Lower lobe of right lung (tissue), 2 donors: Measurements from ENCODE around the gene DYSF. TPM values are rescaled to one million over a fixed set of nuclear protein-coding genes. Genes with fewer than 3 reads are reported as not detected.

ENCODE experiments used
- ATAC-seq, 2 donors: fragments of 200-7000 bp; cut with Tn5 transposase; one replicate each; pipeline ENCODE4 v1.9.1; 2020 to 2022; ENCODE audit warnings: mild to moderate bottlenecking in 2 of 2, moderate library complexity in 2 of 2
- DNase-seq: peaks from one replicate; pipeline ENCODE4 v3.0.0-alpha.2; 2020
- H3K27ac ChIP-seq: fragments of 200-600 bp; one replicate; pipeline ENCODE4 v1.8.0; 2022
- H3K27me3 ChIP-seq: fragments of 200-600 bp; one replicate; pipeline ENCODE4 v1.8.0; 2022; ENCODE audit warnings: low read depth
- H3K36me3 ChIP-seq: fragments of 200-600 bp; one replicate; pipeline ENCODE4 v1.8.0; 2022; ENCODE audit warnings: mild to moderate bottlenecking
- H3K4me1 ChIP-seq: fragments of 200-600 bp; one replicate; pipeline ENCODE4 v1.8.0; 2022
- H3K4me3 ChIP-seq: fragments of 200-600 bp; one replicate; pipeline ENCODE4 v1.8.0; 2022; ENCODE audit warnings: mild to moderate bottlenecking
- H3K9me3 ChIP-seq: fragments of 200-600 bp; one replicate; pipeline ENCODE4 v1.8.0; 2022
- intact Hi-C: fragments of 100-400 bp; cut with DNase I; formaldehyde crosslinking; loops from one replicate; pipeline ENCODE4 v1.11.0; 2022
- total RNA-seq: library from RNA; stranded (reverse); fragmentation: NEBNext Ultra II Directional; extraction: Animal tissue kit (Norgen Biotek cat#: 25700); gene quantifications from one replicate; pipeline ENCODE4 v1.2.1, GENCODE V29; 2021
- TF ChIP-seq, protein P1 (sequence below): fragments of 200-600 bp; IDR thresholded peaks from one replicate; pipeline ENCODE4 v1.8.0; 2022; ENCODE audit warnings: antibody characterized with exemption, mild to moderate bottlenecking
- donor health status: DM: no; HTN: yes; CAD: no; lungs with severe emphysema.

The DYSF gene
- total RNA-seq, 1 donor from 2014 or later = 41.2 TPM

DNA sequence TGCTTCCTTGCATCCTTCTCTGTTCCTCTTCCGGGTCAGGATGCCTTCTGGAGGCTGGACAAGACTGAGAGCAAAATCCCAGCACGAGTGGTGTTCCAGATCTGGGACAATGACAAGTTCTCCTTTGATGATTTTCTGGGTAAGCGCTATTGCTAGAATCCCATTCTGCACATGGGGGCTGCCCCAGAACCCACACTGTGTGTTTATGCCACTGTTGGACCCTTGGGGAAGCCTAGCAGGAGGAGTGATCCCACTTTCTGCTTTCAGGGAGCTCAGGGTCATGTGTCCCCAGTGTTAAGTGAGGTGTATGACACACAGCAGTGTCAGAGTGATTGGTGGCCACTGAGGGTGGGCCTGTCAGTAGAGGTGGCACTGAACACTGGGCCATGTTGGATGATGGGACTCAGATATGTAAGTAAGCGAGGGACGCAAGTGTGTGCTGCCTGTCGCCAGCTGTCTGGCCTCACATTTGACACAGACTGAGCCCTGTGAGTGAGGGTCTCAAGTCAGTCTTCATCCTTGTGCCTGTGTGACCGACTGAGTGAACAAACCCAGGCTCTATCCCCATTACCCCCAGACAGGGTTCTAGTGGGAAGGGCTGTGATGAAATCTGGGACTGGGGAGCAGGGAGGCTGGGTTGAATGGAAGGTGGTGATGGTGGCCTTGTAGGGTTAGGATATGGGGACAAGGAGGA lies 220.9 kb downstream of the DYSF start:
- H3K9me3 ChIP-seq = no peaks in the 10 kb centered on the region
- DNase-seq (no peak), ATAC-seq (no peak)
- no peaks in the 10 kb centered on the region for H3K4me1 ChIP-seq
- TF ChIP-seq, protein P1, sequence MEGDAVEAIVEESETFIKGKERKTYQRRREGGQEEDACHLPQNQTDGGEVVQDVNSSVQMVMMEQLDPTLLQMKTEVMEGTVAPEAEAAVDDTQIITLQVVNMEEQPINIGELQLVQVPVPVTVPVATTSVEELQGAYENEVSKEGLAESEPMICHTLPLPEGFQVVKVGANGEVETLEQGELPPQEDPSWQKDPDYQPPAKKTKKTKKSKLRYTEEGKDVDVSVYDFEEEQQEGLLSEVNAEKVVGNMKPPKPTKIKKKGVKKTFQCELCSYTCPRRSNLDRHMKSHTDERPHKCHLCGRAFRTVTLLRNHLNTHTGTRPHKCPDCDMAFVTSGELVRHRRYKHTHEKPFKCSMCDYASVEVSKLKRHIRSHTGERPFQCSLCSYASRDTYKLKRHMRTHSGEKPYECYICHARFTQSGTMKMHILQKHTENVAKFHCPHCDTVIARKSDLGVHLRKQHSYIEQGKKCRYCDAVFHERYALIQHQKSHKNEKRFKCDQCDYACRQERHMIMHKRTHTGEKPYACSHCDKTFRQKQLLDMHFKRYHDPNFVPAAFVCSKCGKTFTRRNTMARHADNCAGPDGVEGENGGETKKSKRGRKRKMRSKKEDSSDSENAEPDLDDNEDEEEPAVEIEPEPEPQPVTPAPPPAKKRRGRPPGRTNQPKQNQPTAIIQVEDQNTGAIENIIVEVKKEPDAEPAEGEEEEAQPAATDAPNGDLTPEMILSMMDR = no peak
- no peaks in the 10 kb centered on the region for H3K27me3 ChIP-seq
- H3K27ac ChIP-seq = peak overlapping the region; percentile 46
- peaks cover 13% of the 10 kb centered on the region for H3K36me3 ChIP-seq
- H3K4me3 ChIP-seq = no peak overlapping the region
- intact Hi-C loops = no loop called here

- DNase-seq (peak; percentile 89), ATAC-seq (peak; percentile 93)
Observed at GRCh38 chr2:71675296-71675695, 221.9 kb downstream of the DYSF start.

GRCh38 chr2:71678874-71679273 lies 225.5 kb downstream of the DYSF start:
- no peak for ATAC-seq
- intact Hi-C loops = no loop called here
- no peak for DNase-seq
- Histone ChIP-seq H3K36me3 (peaks cover 7% of the 10 kb centered on the region), H3K27me3 (no peaks in the 10 kb centered on the region), H3K27ac (no peak overlapping the region), H3K4me1 (peaks cover 7% of the 10 kb centered on the region), H3K4me3 (no peak overlapping the region), H3K9me3 (no peaks in the 10 kb centered on the region)
- TF ChIP-seq, protein P1 = no peak

More at GRCh38 chr2:71675296-71675695, 221.9 kb downstream of the DYSF start:
- Histone ChIP-seq H3K4me3 (no peak overlapping the region), H3K36me3 (peaks cover 8% of the 10 kb centered on the region), H3K9me3 (no peaks in the 10 kb centered on the region), H3K27ac (peak overlapping the region; percentile 46), H3K27me3 (no peaks in the 10 kb centered on the region), H3K4me1 (peaks cover 7% of the 10 kb centered on the region)
- TF ChIP-seq, protein P1 = no peak
- intact Hi-C loops = no loop called here

- H3K4me3 ChIP-seq = no peak overlapping the region
- DNase-seq (no peak), ATAC-seq (peak in 1 of 2 donors; percentile 36)
- no peaks in the 10 kb centered on the region for H3K9me3 ChIP-seq
- H3K4me1 ChIP-seq = peaks cover 7% of the 10 kb centered on the region
- TF ChIP-seq, protein P1 = no peak
- H3K27ac ChIP-seq = no peak overlapping the region
- no peaks in the 10 kb centered on the region for H3K27me3 ChIP-seq
- H3K36me3 ChIP-seq = peaks cover 7% of the 10 kb centered on the region
- intact Hi-C loops = no loop called here
Observed at GRCh38 chr2:71679491-71679890, 226.1 kb downstream of the DYSF start.

- intact Hi-C loops = no loop called here
- TF ChIP-seq, protein P1 = no peak
- DNase-seq = no peak
Observed at GRCh38 chr2:71680925-71681324, 227.6 kb downstream of the DYSF start.

More at GRCh38 chr2:71680925-71681324, 227.6 kb downstream of the DYSF start:
- no peak overlapping the region for H3K27ac ChIP-seq
- H3K4me1 ChIP-seq = peaks cover 7% of the 10 kb centered on the region
- ATAC-seq = no peak
- no peaks in the 10 kb centered on the region for H3K27me3 ChIP-seq
- H3K36me3 ChIP-seq = peaks cover 7% of the 10 kb centered on the region
- H3K9me3 ChIP-seq = no peaks in the 10 kb centered on the region
- no peak overlapping the region for H3K4me3 ChIP-seq
